Erythroblast (primary cell): ENCODE measurements around the gene OSBP2.

Experiments
- GATA1 ChIP-seq: IDR thresholded peaks from 2 replicates; pipeline ENCODE4 v1.6.1; 2011; ENCODE audit warnings: low read depth, mild to moderate bottlenecking, control low read depth, low read length, moderate library complexity
- POLR2A ChIP-seq: IDR thresholded peaks from 2 replicates; pipeline ENCODE4 v1.6.1; 2011; ENCODE audit warnings: mild to moderate bottlenecking, low read length

- TF ChIP-seq POLR2A (no peak), GATA1 (no peak)
Observed at GRCh38 chr22:30671071-30671470, 23.6 kb upstream of the OSBP2 start.
